HG03139 (cell line): ENCODE measurements around the gene ACSL4.

ENCODE experiments used
- ATAC-seq: cut with Tn5 transposase; IDR thresholded peaks from one replicate; pipeline ENCODE4 v1.9.1; 2021; ENCODE audit not compliant: unreplicated experiment

ACSL4 gene

GRCh38 chrX:109619771-109620170, 113.3 kb downstream of the ACSL4 start:
- no peak for ATAC-seq

- no peak for ATAC-seq
Observed at GRCh38 chrX:109614951-109615350, 118.1 kb downstream of the ACSL4 start.

GRCh38 chrX:109601486-109601885, 131.6 kb downstream of the ACSL4 start:
- no peak for ATAC-seq

GRCh38 chrX:109600237-109600651, 132.8 kb downstream of the ACSL4 start:
- ATAC-seq: no peak

GRCh38 chrX:109596015-109596414, 137.0 kb downstream of the ACSL4 start:
- ATAC-seq: no peak
